ENCODE data around the gene MT1G. TPM values are rescaled to one million over a fixed set of nuclear protein-coding genes. Genes with fewer than 3 reads are reported as not detected.

Gene MT1G
- total and polyA plus RNA-seq, 3 donors from 2014 or later, result 2.1 to 14.7 (median 11.5) TPM

DNA sequence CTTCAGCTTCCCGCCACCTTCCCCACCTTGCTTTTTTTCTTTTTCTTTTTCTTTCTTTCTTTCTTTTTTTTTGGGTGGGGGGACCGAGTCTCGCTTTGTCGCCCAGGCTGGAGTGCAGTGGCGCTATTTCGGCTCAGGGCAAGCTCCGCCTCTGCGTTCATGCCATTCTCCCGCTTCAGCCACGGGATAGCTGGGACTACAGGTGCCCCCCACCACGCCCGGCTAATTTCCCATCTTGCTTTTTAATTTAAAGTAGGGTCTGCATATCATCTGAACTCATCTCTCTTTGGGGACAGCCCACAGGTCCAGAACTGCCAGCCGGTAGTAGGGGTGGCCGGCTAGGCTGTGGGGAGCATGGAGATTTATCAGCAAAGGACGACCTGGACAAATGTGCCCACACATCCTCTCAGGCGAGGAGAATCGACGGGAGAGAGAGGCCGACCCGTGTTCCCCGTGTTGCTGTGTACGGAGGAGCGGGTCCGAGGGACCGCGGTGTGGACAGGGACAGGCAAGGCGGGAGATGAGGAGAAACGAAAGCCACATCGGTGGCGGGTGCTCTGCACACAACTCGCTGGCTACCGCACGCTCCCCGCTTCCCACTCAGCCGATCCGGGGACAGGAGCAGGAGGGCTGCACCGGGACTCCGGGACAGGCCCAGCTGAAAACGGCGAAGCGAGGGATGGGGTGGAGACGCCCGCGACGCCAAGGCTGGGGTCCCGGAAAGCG lies 33.0 kb downstream of the MT1G start:
- Histone ChIP-seq H3K36me3 (ENCODE audit: low read depth, missing control alignments) (no peaks in the 10 kb centered on the region), H3K4me3 (peak overlapping the region in 1 of 2 donors; percentile 10), H3K27ac (no peak overlapping the region), H3K4me1 (peaks cover 19% of the 10 kb centered on the region), H3K27me3 (no peaks in the 10 kb centered on the region), H3K9me3 (no peaks in the 10 kb centered on the region)
- TF ChIP-seq CTCF (IDR thresholded peaks at IDR 0.05) (no peak), POLR2A (IDR thresholded peaks at IDR 0.05) (no peak)
- intact Hi-C loops (cut with DNase I; ENCODE audit: low total_unique reads), result no loop called here
- 38 to 47% methylated on average over 34 to 47 of the region's 47 CpGs for WGBS, 2 donors
- DNase-seq, result no peak

DNA sequence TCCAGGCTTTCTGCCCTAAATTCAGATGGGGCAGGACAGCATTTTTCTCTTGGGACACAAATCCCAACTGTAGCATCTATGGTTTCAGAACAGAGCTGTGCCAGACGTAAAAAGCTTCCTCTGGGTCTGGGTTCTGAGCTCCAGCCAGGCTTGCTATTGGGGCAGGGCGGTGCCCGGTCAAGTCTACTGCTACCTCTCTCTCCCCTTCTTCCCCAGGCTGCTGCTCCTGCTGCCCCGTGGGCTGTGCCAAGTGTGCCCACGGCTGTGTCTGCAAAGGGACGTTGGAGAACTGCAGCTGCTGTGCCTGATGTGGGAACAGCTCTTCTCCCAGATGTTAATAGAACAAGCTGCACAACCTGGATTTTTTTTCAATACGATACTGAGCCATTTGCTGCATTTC lies 34.3 kb downstream of the MT1G start:
- Histone ChIP-seq H3K9me3 (no peaks in the 10 kb centered on the region), H3K27ac (no peak overlapping the region), H3K27me3 (no peaks in the 10 kb centered on the region), H3K4me1 (peaks cover 14% of the 10 kb centered on the region), H3K36me3 (ENCODE audit: low read depth, missing control alignments) (no peaks in the 10 kb centered on the region), H3K4me3 (no peak overlapping the region)
- intact Hi-C loops (cut with DNase I; ENCODE audit: low total_unique reads), result no loop called here
- no peak for TF ChIP-seq POLR2A (IDR thresholded peaks at IDR 0.05)
- no peak for TF ChIP-seq CTCF (IDR thresholded peaks at IDR 0.05)
- no peak for DNase-seq
- 59 to 67% methylated on average over 7 of the region's 7 CpGs for WGBS, 2 donors

DNA sequence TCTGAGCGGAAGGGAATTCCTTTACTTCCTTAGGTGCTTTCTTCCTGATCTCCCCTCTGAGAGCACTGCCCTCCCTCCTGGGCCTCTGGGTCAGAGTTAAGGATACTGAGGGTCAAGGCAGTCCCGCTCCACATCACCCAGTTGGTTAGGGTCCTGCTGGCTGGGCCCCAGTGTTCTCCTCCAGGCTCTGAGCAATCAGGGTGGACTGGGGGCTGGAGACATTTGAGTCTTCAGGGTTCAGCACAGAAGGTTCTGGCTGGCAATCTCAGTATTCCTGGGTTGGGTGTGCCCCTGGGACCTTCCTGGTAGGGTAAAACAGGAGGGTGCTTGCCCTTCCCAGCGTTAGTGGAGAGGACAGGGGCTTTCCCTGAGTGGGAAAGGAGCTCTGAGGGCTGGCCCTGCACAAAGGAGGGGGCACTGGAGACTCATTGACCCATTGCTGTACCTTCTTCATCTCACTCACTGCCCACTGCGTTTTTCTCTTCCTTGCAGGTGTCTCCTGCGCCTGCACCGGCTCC lies 35.0 kb downstream of the MT1G start:
- peaks cover 8% of the 10 kb centered on the region for H3K4me1 ChIP-seq
- no peaks in the 10 kb centered on the region for H3K27me3 ChIP-seq
- peak overlapping the region in 1 of 2 donors; percentile 69 for H3K27ac ChIP-seq
- no peak for DNase-seq
- 39 to 65% methylated on average over 5 to 6 of the region's 6 CpGs for WGBS, 2 donors
- no peaks in the 10 kb centered on the region for H3K36me3 ChIP-seq (ENCODE audit: low read depth, missing control alignments)
- H3K9me3 ChIP-seq, result no peaks in the 10 kb centered on the region
- intact Hi-C loops (cut with DNase I; ENCODE audit: low total_unique reads), result no loop called here
- peak overlapping the region; percentile 40 to 57 for H3K4me3 ChIP-seq
- TF ChIP-seq CTCF (IDR thresholded peaks at IDR 0.05), result no peak
- no peak for TF ChIP-seq POLR2A (IDR thresholded peaks at IDR 0.05)

- Histone ChIP-seq H3K27ac (peak within 1 kb of the TSS in 1 of 2 donors; percentile 69), H3K36me3 (ENCODE audit: low read depth, missing control alignments) (no peaks in the 10 kb centered on the region), H3K4me3 (peak within 1 kb of the TSS; percentile 40 to 57), H3K9me3 (no peaks in the 10 kb centered on the region), H3K4me1 (peaks cover 8% of the 10 kb centered on the region), H3K27me3 (no peaks in the 10 kb centered on the region)
- 2 to 4% methylated on average over 25 to 58 of the region's 61 CpGs for WGBS, 2 donors
- peak; percentile 34 for DNase-seq
- no peak for TF ChIP-seq CTCF (IDR thresholded peaks at IDR 0.05)
- no peak for TF ChIP-seq POLR2A (IDR thresholded peaks at IDR 0.05)
- intact Hi-C loops (cut with DNase I; ENCODE audit: low total_unique reads), result no loop called here
Measured at GRCh38 chr16:56632156-56632847, 35.6 kb downstream of the MT1G start, which contains the start of gene MT1M. TSS of gene MT1M (plus strand) at chr16:56632659. CDS start at chr16:56632732, 73 bp downstream.

Measured in testis (tissue), 3 donors.